Breast epithelium (tissue), 4 donors: ENCODE data around the gene KLHL7. TPM values are rescaled to one million over a fixed set of nuclear protein-coding genes. Genes with fewer than 3 reads are reported as not detected.

Source experiments
- DNase-seq, 2 donors: peaks; one replicate each; pipeline ENCODE4 v3.0.0-alpha.2; 2019; ENCODE audit warnings: low spot score in 2 of 2
- H3K27ac ChIP-seq, 2 donors: fragments of 200-600 bp; sonication (generic) in 1 of 2; one replicate each; pipeline ENCODE4 v1.5.1; 2016 to 2019; ENCODE audit warnings: mild to moderate bottlenecking in 1 of 2
- H3K27me3 ChIP-seq, 2 donors: fragments of 200-600 bp; sonication (generic) in 1 of 2; one replicate each; pipeline versions ENCODE4 v1.5.1 to v1.6.0; 2017 to 2019; ENCODE audit warnings: control low read depth in 1 of 2, mild to moderate bottlenecking in 1 of 2
- H3K36me3 ChIP-seq: fragments of 200-600 bp; one replicate; pipeline ENCODE4 v1.5.1; 2019
- H3K4me1 ChIP-seq, 2 donors: fragments of 200-600 bp; sonication (generic); one replicate each; pipeline ENCODE4 v1.5.1; 2016 to 2019; ENCODE audit warnings: control low read depth in 1 of 2
- H3K4me3 ChIP-seq, 3 donors: fragments of 200-600 bp; sonication (generic); 1 replicate in 2 of 3; 2 replicates in 1 of 3; pipeline ENCODE4 v1.5.1; 2016 to 2019; ENCODE audit warnings: mild to moderate bottlenecking in 3 of 3, moderate library complexity in 2 of 3
- H3K9me3 ChIP-seq, 2 donors: fragments of 200-600 bp; sonication (generic) in 1 of 2; one replicate each; pipeline ENCODE4 v1.5.1; 2016 to 2019; ENCODE audit warnings: control low read depth in 1 of 2
- CTCF ChIP-seq, 3 donors: fragments of 450-650 bp; IDR thresholded peaks; one replicate each; pipeline ENCODE4 v1.5.1; 2016 to 2017; ENCODE audit warnings: antibody characterized with exemption in 3 of 3, mild to moderate bottlenecking in 3 of 3, moderate library complexity in 3 of 3
- POLR2A ChIP-seq: fragments of 450-650 bp; IDR thresholded peaks from one replicate; pipeline ENCODE4 v1.6.1; 2016; ENCODE audit warnings: antibody characterized with exemption, mild to moderate bottlenecking, moderate library complexity
- POLR2AphosphoS5 ChIP-seq, 3 donors: sonication (generic); formaldehyde crosslinking; IDR thresholded peaks; one replicate each; pipeline ENCODE4 v1.6.1; 2017; ENCODE audit warnings: antibody characterized with exemption in 3 of 3
- intact Hi-C: fragments of 100-400 bp; cut with DNase I; formaldehyde crosslinking; loops from one replicate; pipeline ENCODE4 v1.15.1; 2023; ENCODE audit warnings: low total_unique reads
- total RNA-seq, 3 donors: library from RNA; depleted of rRNA; stranded (reverse); fragments of >200 nt; gene quantifications; one replicate each; pipeline ENCODE4 v1.1.0, GENCODE V29; 2016

The KLHL7 gene
- total RNA-seq, 3 donors from 2014 or later: 28.5 to 39.2 (median 29.0) TPM

GRCh38 chr7:23075571-23075970 lies 30.0 kb upstream of the KLHL7 start:
- DNase-seq: no peak
- no peak overlapping the region for H3K27ac ChIP-seq
- no peaks in the 10 kb centered on the region for H3K9me3 ChIP-seq
- no peaks in the 10 kb centered on the region for H3K4me1 ChIP-seq
- intact Hi-C loops: no loop called here
- TF ChIP-seq CTCF (IDR thresholded peaks at IDR 0.05) (no peak), POLR2AphosphoS5 (IDR thresholded peaks at IDR 0.05) (no peak), POLR2A (no peak)
- H3K27me3 ChIP-seq: no peaks in the 10 kb centered on the region
- H3K36me3 ChIP-seq: no peaks in the 10 kb centered on the region
- H3K4me3 ChIP-seq: no peak overlapping the region

- intact Hi-C loops: no loop called here
- Histone ChIP-seq H3K36me3 (no peaks in the 10 kb centered on the region), H3K4me3 (no peak overlapping the region), H3K9me3 (no peaks in the 10 kb centered on the region), H3K27me3 (no peaks in the 10 kb centered on the region), H3K27ac (no peak overlapping the region), H3K4me1 (no peaks in the 10 kb centered on the region)
- no peak for DNase-seq
- TF ChIP-seq POLR2A (no peak), CTCF (IDR thresholded peaks at IDR 0.05) (no peak), POLR2AphosphoS5 (IDR thresholded peaks at IDR 0.05) (no peak)
Measured at GRCh38 chr7:23076772-23077171, 28.8 kb upstream of the KLHL7 start.

- Histone ChIP-seq H3K36me3 (no peaks in the 10 kb centered on the region), H3K9me3 (no peaks in the 10 kb centered on the region), H3K4me3 (no peak overlapping the region), H3K27me3 (no peaks in the 10 kb centered on the region), H3K4me1 (no peaks in the 10 kb centered on the region), H3K27ac (no peak overlapping the region)
- no peak for TF ChIP-seq POLR2AphosphoS5 (IDR thresholded peaks at IDR 0.05)
- no peak for TF ChIP-seq CTCF (IDR thresholded peaks at IDR 0.05)
- no peak for TF ChIP-seq POLR2A
- intact Hi-C loops: no loop called here
- DNase-seq: no peak
Measured at GRCh38 chr7:23093111-23093510, 12.5 kb upstream of the KLHL7 start.

- no peaks in the 10 kb centered on the region for H3K4me1 ChIP-seq
- intact Hi-C loops: no loop called here
- no peak overlapping the region for H3K27ac ChIP-seq
- H3K36me3 ChIP-seq: no peaks in the 10 kb centered on the region
- H3K27me3 ChIP-seq: no peaks in the 10 kb centered on the region
- no peaks in the 10 kb centered on the region for H3K9me3 ChIP-seq
- no peak overlapping the region for H3K4me3 ChIP-seq
- DNase-seq: no peak
- TF ChIP-seq POLR2A (no peak), CTCF (IDR thresholded peaks at IDR 0.05) (no peak), POLR2AphosphoS5 (IDR thresholded peaks at IDR 0.05) (no peak)
Measured at GRCh38 chr7:23093546-23093945, 12.0 kb upstream of the KLHL7 start.

GRCh38 chr7:23096518-23097290 lies 8.9 kb upstream of the KLHL7 start:
- no peak overlapping the region for H3K4me3 ChIP-seq
- no peaks in the 10 kb centered on the region for H3K4me1 ChIP-seq
- no peak overlapping the region for H3K27ac ChIP-seq
- intact Hi-C loops: no loop called here
- no peaks in the 10 kb centered on the region for H3K27me3 ChIP-seq
- H3K36me3 ChIP-seq: no peaks in the 10 kb centered on the region
- H3K9me3 ChIP-seq: no peaks in the 10 kb centered on the region
- DNase-seq: no peak
- TF ChIP-seq POLR2A (no peak), CTCF (IDR thresholded peaks at IDR 0.05) (no peak), POLR2AphosphoS5 (IDR thresholded peaks at IDR 0.05) (no peak)
